ENCODE results near the gene HAUS8. TPM values are rescaled to one million over a fixed set of nuclear protein-coding genes. Genes with fewer than 3 reads are reported as not detected.

The HAUS8 gene
- total and polyA plus RNA-seq, 2 of the 8 experiments (the other 6 are each of a cell fraction or from before 2014, with no cell fraction given), result 18.4 to 23.2 TPM

GRCh38 chr19:17104679-17105078, 29.4 kb upstream of the HAUS8 start:
- WGBS, 2 experiments (ENCODE audit: extremely low coverage in 1 of 2, insufficient coverage in 1 of 2, insufficient read length in 1 of 2, insufficient replicate concordance in 2 of 2, low coverage in 1 of 2, low lambda C conversion rate in 2 of 2, missing lambda C conversion rate in 1 of 2), result 88% methylated on average over 7 of the region's 7 CpGs; no CpG with 5 or more reads in 1 of the 2 experiments

More at GRCh38 chr19:17104679-17105078, 29.4 kb upstream of the HAUS8 start:
- no peak overlapping the region for H3K27ac ChIP-seq (ENCODE audit: low read depth, low read length)
- H3K79me1 ChIP-seq (ENCODE audit: low read depth, low read length), result peaks cover 10% of the 10 kb centered on the region
- TF ChIP-seq PHF8 (conservative IDR thresholded peaks at IDR 0.05; ENCODE audit: low read depth, low read length) (no peak), BCL11A (IDR thresholded peaks at IDR 0.05; ENCODE audit: low read depth in 2 of 2, low read length in 2 of 2) (no peak), CBX8 (IDR thresholded peaks at IDR 0.05; ENCODE audit: borderline replicate concordance, low read depth, low read length) (no peak), TBP (IDR thresholded peaks at IDR 0.05; ENCODE audit: low read depth, low read length) (no peak), CBX5 (IDR thresholded peaks at IDR 0.05; ENCODE audit: low read depth, low read length) (no peak), NRF1 (IDR thresholded peaks at IDR 0.05; ENCODE audit: low read depth, low read length) (no peak), POLR2A (IDR thresholded peaks at IDR 0.05; ENCODE audit: control extremely low read depth in 1 of 2, low read depth in 2 of 2, low read length in 2 of 2) (no peak), CTBP2 (IDR thresholded peaks at IDR 0.05; ENCODE audit: borderline replicate concordance, insufficient read depth, insufficient read length, low read length) (no peak), TAF7 (optimal IDR thresholded peaks at IDR 0.05; ENCODE audit: borderline replicate concordance, low read depth, low read length) (no peak), USF2 (IDR thresholded peaks at IDR 0.05; ENCODE audit: low read length) (no peak), RBBP5 (IDR thresholded peaks at IDR 0.05; ENCODE audit: borderline replicate concordance, low read depth, low read length) (no peak), FOSL1 (IDR thresholded peaks at IDR 0.05; ENCODE audit: insufficient read depth, low read depth, low read length) (no peak), TCF12 (IDR thresholded peaks at IDR 0.05; ENCODE audit: low read depth, low read length) (no peak)
- H3K14ac ChIP-seq (ENCODE audit: insufficient read length), result no peak overlapping the region
- H3K79me2 ChIP-seq (ENCODE audit: control insufficient read depth in 1 of 2, insufficient read depth in 2 of 2, low read length in 2 of 2), result no peaks in the 10 kb centered on the region; a peak in 1 of 4 replicates
- no peak overlapping the region for H4K91ac ChIP-seq (replicated peaks; ENCODE audit: insufficient read length, low read length)
- H2AFZ ChIP-seq (ENCODE audit: low read length), result no peak overlapping the region
- H3K4ac ChIP-seq (replicated peaks; ENCODE audit: insufficient read length, low read depth, low read length), result no peak overlapping the region
- H3K4me3 ChIP-seq (ENCODE audit: extremely low read depth in 1 of 4, insufficient read depth in 2 of 4, low read depth in 3 of 4, low read length in 4 of 4), result no peak overlapping the region
- CTCF ChIA-PET (ENCODE audit: partially characterized antibody), result interaction anchor here (0.6 to 1.9 kb wide), 3 partner anchors 8 to 1671 kb away, joined by 3 to 7 read pairs (median 4); no protein-coding TSS in a partner anchor
- H3K4me2 ChIP-seq (ENCODE audit: insufficient read depth in 1 of 2, low read depth in 2 of 2, low read length in 2 of 2), result no peak overlapping the region
- H2BK12ac ChIP-seq (ENCODE audit: low read depth, low read length), result no peak overlapping the region
- no peak overlapping the region for H3K23ac ChIP-seq (ENCODE audit: insufficient read length)
- H2BK120ac ChIP-seq (replicated peaks; ENCODE audit: low read depth, low read length), result no peak overlapping the region
- FAIRE-seq, result no peak
- no peaks in the 10 kb centered on the region for H3K23me2 ChIP-seq (ENCODE audit: low read depth, low read length)
- H3K4me1 ChIP-seq (replicated peaks in 1 of 4; ENCODE audit: control insufficient read depth in 3 of 4, insufficient read depth in 4 of 4, low read length in 3 of 4), result no peaks in the 10 kb centered on the region
- no peak overlapping the region for H2BK15ac ChIP-seq (ENCODE audit: low read length)
- POLR2A ChIA-PET (ENCODE audit: partially characterized antibody), result no interaction called here
- H3K36me3 ChIP-seq (ENCODE audit: control insufficient read depth in 2 of 4, insufficient read depth in 4 of 4, low read length in 3 of 4), result peaks cover 6 to 19% (median 9%) of the 10 kb centered on the region in 4 experiments; a peak in 7 of 8 replicates
- H2AK5ac ChIP-seq (ENCODE audit: low read depth, low read length), result no peak overlapping the region
- H2BK20ac ChIP-seq (ENCODE audit: low read length), result no peak overlapping the region
- H3K27me3 ChIP-seq (replicated peaks in 1 of 4; ENCODE audit: control insufficient read depth in 3 of 4, extremely low read depth in 1 of 4, insufficient read depth in 3 of 4, low read length in 3 of 4), result no peaks in the 10 kb centered on the region
- no peak overlapping the region for H3K18ac ChIP-seq (ENCODE audit: extremely low read depth, low read length)
- H4K8ac ChIP-seq (ENCODE audit: extremely low read depth, insufficient read depth, low read length), result no peak overlapping the region
- H3K9ac ChIP-seq (replicated peaks in 1 of 4; ENCODE audit: extremely low read depth in 1 of 4, low read depth in 3 of 4, low read length in 3 of 4), result no peak overlapping the region
- DNase-seq (ENCODE audit: low read depth in 1 of 2, low spot score in 2 of 2), result no peak
- H2BK5ac ChIP-seq (ENCODE audit: low read depth, low read length), result no peak overlapping the region
- H3K9me3 ChIP-seq (ENCODE audit: insufficient read depth in 2 of 2, low read depth in 1 of 2, low read length in 1 of 2), result peaks cover 9 to 10% of the 10 kb centered on the region in 2 experiments
- H4K20me1 ChIP-seq (replicated peaks in 1 of 2; ENCODE audit: control insufficient read depth in 1 of 2, insufficient read depth in 2 of 2, low read length in 2 of 2), result peaks cover 2 to 8% of the 10 kb centered on the region in 2 experiments
- H3K56ac ChIP-seq (replicated peaks; ENCODE audit: insufficient read length, low read depth, low read length), result no peak overlapping the region
- no peak overlapping the region for H4K5ac ChIP-seq (ENCODE audit: insufficient read length, low read depth, low read length)

Measured in H1 (cell line).